Measurements from ENCODE around the gene RERE. TPM values are rescaled to one million over a fixed set of nuclear protein-coding genes. Genes with fewer than 3 reads are reported as not detected.

Gene RERE
- total and polyA plus RNA-seq, 2 experiments from 2014 or later = 148 to 170 TPM

DNA sequence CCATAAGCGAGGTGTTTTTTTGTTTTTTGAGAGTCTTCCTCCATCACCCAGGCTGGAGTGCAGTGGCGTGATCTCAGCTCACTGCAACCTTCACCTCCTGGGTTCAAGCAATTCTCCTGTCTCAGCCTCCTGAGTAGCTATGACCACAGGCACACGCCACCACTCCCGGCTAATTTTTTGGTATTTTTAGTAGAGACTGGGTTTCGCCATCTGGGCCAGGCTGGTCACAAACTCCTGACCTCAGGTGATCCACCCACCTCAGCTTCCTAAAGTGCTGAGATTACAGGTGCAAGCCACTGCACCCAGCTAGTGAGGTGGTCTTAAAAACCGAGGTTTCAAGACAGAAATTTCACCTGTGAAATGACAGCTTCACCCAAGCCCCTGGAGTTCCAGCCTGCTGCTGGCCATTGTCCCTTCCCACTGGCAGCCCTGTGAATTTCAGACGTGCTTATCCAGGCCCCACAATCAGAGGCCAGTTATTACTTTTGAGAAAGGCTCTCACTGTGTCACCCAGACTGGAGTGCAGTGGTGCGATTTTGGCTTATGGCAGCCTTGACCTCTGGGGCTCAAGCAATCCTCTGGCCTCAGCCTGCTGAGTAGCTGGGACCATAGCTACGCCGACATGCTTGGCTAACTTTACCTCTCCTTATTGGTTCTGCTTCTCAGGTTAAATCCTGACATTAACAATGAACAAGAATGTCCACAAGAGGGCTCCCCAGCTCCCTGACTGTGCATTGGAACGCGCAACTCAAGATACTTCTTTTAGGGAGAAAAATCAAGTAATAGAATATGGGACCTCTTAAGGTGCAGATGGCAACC is 41.7 kb upstream of the RERE start:
- Mint-ChIP-seq H3K36me3 (ENCODE audit: low read depth) (peaks cover 74% of the 10 kb centered on the region), H3K4me3 (no peak overlapping the region), H3K4me1 (peaks cover 31% of the 10 kb centered on the region), H3K27me3 (ENCODE audit: insufficient read depth, low read depth, poor library complexity) (peaks cover 26% of the 10 kb centered on the region), H3K27ac (peak overlapping the region; percentile 91), H3K9me3 (peaks cover 2% of the 10 kb centered on the region; the same call in 1 of the 3 replicates)
- Histone ChIP-seq H3K4me1 (ENCODE audit: insufficient read depth) (peaks cover 3% of the 10 kb centered on the region; the same call in 1 of the 2 replicates), H3K4me2 (no peak overlapping the region), H2AFZ (no peak overlapping the region), H3K4me3 (no peak overlapping the region), H3K27ac (ENCODE audit: low read depth) (peak overlapping the region; percentile 90), H3K9me2 (ENCODE audit: insufficient read depth) (no peaks in the 10 kb centered on the region), H3K27me3 (ENCODE audit: insufficient read depth) (no peaks in the 10 kb centered on the region), H3K79me2 (replicated peaks; ENCODE audit: insufficient read depth) (0 out of 2 replicates have a peak, but pooled peaks cover 3% of the 10 kb centered on the region), H3K36me3 (ENCODE audit: insufficient read depth) (peaks cover 56% of the 10 kb centered on the region), H4K20me1 (replicated peaks; ENCODE audit: insufficient read depth) (peaks cover 35% of the 10 kb centered on the region), H3F3A (replicated peaks; ENCODE audit: low read depth) (peaks cover 71% of the 10 kb centered on the region)
- ATAC-seq (peak; percentile 20), DNase-seq (ENCODE audit: low spot score) (peak; percentile 84)
- TF ChIP-seq, protein P1, sequence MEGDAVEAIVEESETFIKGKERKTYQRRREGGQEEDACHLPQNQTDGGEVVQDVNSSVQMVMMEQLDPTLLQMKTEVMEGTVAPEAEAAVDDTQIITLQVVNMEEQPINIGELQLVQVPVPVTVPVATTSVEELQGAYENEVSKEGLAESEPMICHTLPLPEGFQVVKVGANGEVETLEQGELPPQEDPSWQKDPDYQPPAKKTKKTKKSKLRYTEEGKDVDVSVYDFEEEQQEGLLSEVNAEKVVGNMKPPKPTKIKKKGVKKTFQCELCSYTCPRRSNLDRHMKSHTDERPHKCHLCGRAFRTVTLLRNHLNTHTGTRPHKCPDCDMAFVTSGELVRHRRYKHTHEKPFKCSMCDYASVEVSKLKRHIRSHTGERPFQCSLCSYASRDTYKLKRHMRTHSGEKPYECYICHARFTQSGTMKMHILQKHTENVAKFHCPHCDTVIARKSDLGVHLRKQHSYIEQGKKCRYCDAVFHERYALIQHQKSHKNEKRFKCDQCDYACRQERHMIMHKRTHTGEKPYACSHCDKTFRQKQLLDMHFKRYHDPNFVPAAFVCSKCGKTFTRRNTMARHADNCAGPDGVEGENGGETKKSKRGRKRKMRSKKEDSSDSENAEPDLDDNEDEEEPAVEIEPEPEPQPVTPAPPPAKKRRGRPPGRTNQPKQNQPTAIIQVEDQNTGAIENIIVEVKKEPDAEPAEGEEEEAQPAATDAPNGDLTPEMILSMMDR (conservative IDR thresholded peaks at IDR 0.05; ENCODE audit: low read depth in 2 of 2) = peak; percentile 74 to 83
- no peak for TF ChIP-seq CREB1 (CRISPR knock-in tag; IDR thresholded peaks at IDR 0.05; ENCODE audit: low read depth)
- no peak for TF ChIP-seq ZNF114 (CRISPR knock-in tag; IDR thresholded peaks at IDR 0.05)
- TF ChIP-seq ZNF331 (CRISPR knock-in tag; IDR thresholded peaks at IDR 0.05; ENCODE audit: low read depth) = no peak

GRCh38 chr1:8858112-8858668 is 40.8 kb upstream of the RERE start:
- no peak for DNase-seq (ENCODE audit: low spot score)
- H3K27ac ChIP-seq (ENCODE audit: low read depth) = peak overlapping the region; percentile 90
- H4K20me1 ChIP-seq (replicated peaks; ENCODE audit: insufficient read depth) = peaks cover 28% of the 10 kb centered on the region
- H3K36me3 ChIP-seq (ENCODE audit: insufficient read depth) = peaks cover 47% of the 10 kb centered on the region
- no peak overlapping the region for H3K4me2 ChIP-seq
- H3K36me3 Mint-ChIP-seq (ENCODE audit: low read depth) = peaks cover 64% of the 10 kb centered on the region
- no peak overlapping the region for H3K4me3 ChIP-seq
- H3K27me3 Mint-ChIP-seq (ENCODE audit: insufficient read depth, low read depth, poor library complexity) = peaks cover 22% of the 10 kb centered on the region
- H3K9me3 Mint-ChIP-seq = peaks cover 2% of the 10 kb centered on the region; the same call in 1 of the 3 replicates
- peaks cover 24% of the 10 kb centered on the region for H3K4me1 Mint-ChIP-seq
- no peak overlapping the region for H3K4me3 Mint-ChIP-seq
- 0 out of 2 replicates have a peak, but pooled peaks cover 3% of the 10 kb centered on the region for H3K79me2 ChIP-seq (replicated peaks; ENCODE audit: insufficient read depth)
- peaks cover 62% of the 10 kb centered on the region for H3F3A ChIP-seq (replicated peaks; ENCODE audit: low read depth)
- peak; percentile 11 for ATAC-seq
- no peaks in the 10 kb centered on the region for H3K9me2 ChIP-seq (ENCODE audit: insufficient read depth)
- H3K4me1 ChIP-seq (ENCODE audit: insufficient read depth) = no peaks in the 10 kb centered on the region
- peak overlapping the region; percentile 91 for H3K27ac Mint-ChIP-seq
- H3K27me3 ChIP-seq (ENCODE audit: insufficient read depth) = no peaks in the 10 kb centered on the region
- no peak overlapping the region for H2AFZ ChIP-seq
- TF ChIP-seq JUNB (IDR thresholded peaks at IDR 0.05; ENCODE audit: unreplicated experiment) (no peak), ZNF114 (CRISPR knock-in tag; IDR thresholded peaks at IDR 0.05) (no peak), NANOG (IDR thresholded peaks at IDR 0.05; ENCODE audit: borderline replicate concordance) (no peak), ZNF462 (CRISPR knock-in tag; IDR thresholded peaks at IDR 0.05) (no peak), EZH2 (IDR thresholded peaks at IDR 0.05; ENCODE audit: low read depth, unreplicated experiment) (no peak)
- TF ChIP-seq, protein P2, sequence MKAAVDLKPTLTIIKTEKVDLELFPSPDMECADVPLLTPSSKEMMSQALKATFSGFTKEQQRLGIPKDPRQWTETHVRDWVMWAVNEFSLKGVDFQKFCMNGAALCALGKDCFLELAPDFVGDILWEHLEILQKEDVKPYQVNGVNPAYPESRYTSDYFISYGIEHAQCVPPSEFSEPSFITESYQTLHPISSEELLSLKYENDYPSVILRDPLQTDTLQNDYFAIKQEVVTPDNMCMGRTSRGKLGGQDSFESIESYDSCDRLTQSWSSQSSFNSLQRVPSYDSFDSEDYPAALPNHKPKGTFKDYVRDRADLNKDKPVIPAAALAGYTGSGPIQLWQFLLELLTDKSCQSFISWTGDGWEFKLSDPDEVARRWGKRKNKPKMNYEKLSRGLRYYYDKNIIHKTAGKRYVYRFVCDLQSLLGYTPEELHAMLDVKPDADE (IDR thresholded peaks at IDR 0.05) = no peak
